NCI-H345 treated with DMSO at 0.1 percent for 48 hours (cell line): Measurements from ENCODE around the gene C5orf47.

Experiments used
- DNase-seq: peaks from one replicate; lab custom pipeline; 2025; ENCODE audit not compliant: unreplicated experiment; lab: John Stamatoyannopoulos, UW

C5orf47 gene

DNA sequence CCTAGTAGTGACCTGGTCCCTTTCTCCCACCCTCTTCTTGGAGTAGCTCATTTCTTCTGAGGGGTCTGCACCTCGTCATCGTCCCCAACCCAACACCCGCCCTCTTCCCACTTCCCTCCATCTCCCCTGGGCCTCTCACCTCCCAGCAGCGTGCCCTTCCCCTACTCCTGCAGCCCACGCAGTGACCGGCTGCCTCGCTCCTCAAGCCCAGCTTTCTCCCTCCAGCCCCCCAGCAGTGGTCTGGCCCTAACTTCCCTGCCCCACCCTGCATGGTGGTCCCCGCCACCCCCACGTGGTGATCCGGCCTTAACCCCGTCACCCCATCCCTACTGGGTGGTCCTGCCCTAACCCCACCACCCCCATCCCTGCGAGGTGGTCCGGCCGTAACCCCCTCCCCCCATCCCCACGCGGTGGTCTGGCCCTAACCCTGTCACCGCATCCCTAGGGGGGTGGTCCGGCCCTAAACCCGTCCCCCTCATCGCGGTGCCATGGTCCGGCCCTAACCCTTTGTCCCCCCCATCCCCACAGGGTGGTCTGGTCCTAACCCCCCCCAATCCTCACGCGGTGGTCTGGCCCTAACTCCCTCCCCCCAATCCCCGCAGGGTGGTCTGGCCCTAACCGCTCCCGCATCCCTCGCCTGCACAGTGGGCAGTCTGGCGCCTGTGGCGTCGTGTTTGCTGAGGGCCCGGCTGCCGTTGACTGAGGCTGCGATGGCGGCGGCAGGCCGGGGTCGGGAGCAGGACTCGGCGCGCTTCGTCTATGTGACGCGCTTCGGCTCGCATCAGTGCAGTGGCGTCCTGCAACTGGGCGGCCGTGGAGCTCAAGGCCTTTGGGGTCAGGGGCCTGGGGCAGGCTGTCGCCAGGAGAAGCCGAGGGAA is at the start of gene C5orf47:
Gene C5orf47 (plus strand): TSS at position 617 of the 878 bp plus-strand sequence. CDS start 94 bp downstream, at position 711.
- DNase-seq: no peak

- DNase-seq: no peak
Measured at GRCh38 chr5:173940269-173940668, 48.7 kb upstream of the C5orf47 start.

GRCh38 chr5:173941102-173941501 is 47.9 kb upstream of the C5orf47 start:
- DNase-seq: no peak

- no peak for DNase-seq
Measured at GRCh38 chr5:173941758-173942401, 47.1 kb upstream of the C5orf47 start.

DNA sequence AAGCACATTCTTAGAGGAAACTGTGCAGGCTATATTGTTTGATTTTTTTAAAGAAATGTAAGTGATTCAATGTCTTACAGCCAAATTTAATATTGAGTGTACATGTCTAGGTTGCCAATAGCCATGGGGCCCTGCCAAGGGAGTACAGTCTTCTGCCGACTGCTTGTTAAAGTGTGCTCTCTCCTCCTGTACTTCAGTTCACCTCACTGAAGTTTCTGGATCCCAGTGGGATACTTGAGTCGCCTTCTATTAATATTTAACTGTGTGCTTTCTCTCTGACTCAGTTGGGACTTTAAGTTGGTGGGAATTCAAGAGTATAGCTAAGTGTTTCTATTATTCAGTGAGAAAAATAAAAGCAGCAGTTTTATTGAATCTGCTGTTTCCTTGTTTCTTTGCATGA is 44.5 kb upstream of the C5orf47 start:
- no peak for DNase-seq

DNA sequence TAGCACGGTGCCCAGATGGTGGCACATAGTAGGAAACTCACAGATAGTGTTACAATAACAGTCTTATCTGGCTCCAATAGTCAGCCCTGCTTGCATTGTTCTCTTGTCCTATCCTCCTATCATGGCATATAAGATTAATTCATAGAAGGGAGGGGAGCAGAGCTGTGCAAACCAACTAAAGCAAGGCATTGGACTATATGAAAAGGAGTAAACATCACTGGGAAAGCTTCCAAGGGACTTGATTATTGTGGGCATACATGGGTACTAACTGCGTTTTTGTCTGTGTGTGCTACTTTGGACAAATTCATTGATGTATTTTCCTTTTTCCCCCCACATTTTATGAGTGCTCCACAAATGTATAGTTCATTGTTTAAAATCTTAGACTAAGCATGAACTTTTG is 43.8 kb upstream of the C5orf47 start:
- no peak for DNase-seq

- DNase-seq: no peak
Measured at GRCh38 chr5:173946323-173946722, 42.6 kb upstream of the C5orf47 start.

GRCh38 chr5:173950829-173951228 is 38.1 kb upstream of the C5orf47 start:
- no peak for DNase-seq

GRCh38 chr5:173953528-173954090 is 35.4 kb upstream of the C5orf47 start:
- no peak for DNase-seq

- DNase-seq: no peak
Measured at GRCh38 chr5:173954671-173955521, 34.1 kb upstream of the C5orf47 start.

DNA sequence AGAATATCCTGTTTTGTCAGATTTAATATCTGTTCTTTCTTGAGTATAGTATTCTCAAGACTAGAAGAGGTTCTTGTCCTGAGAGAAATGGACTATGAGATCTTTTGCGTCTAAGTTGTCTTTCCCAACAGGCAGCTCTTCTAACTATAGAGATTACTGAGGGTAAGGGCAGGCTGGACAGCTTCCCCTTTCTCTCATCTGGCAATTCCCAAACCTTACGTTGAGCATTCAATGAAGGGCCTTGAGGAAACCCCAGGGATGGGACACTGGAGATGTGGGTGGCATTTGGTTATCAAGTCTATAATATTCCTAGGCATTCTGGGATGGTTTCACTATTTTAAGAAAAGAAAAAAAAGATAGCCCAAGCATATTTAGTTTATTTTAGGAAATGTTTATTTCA is 28.0 kb upstream of the C5orf47 start:
- DNase-seq: no peak

- no peak for DNase-seq
Measured at GRCh38 chr5:173961418-173961817, 27.6 kb upstream of the C5orf47 start.

- DNase-seq: no peak
Measured at GRCh38 chr5:173962436-173962972, 26.5 kb upstream of the C5orf47 start.

DNA sequence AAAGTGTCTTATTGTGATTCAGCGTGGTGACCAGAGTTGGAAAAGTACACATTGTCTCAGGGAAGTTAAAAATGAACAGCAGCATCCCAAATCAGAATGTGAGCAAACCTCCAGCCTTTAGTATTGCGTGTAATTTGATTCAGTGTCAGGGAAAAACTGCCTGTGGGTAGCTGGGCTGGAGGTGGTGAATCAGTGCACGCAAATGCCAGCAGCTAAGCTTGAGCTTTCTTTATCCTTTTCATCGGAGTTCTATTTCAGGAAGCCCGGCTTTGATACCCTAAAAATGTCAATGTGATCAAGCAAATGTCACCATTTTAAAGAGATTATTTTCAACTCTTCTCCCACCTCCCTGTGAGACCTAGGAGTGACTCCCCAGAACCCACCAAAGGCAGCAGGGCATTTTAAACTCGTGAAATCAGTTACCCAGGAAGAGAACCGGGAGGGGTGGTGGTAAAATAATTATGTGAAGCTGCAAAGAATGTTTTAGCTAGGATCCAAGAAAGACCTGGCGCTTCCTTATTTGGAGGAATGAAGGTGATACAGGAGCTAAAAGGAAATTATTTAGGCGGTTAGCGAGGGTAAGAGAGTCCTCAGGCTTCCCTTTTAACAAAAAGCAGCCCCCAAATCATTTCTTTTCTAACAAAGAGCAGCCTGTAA is 25.7 kb upstream of the C5orf47 start:
- DNase-seq: peak; percentile 23

DNA sequence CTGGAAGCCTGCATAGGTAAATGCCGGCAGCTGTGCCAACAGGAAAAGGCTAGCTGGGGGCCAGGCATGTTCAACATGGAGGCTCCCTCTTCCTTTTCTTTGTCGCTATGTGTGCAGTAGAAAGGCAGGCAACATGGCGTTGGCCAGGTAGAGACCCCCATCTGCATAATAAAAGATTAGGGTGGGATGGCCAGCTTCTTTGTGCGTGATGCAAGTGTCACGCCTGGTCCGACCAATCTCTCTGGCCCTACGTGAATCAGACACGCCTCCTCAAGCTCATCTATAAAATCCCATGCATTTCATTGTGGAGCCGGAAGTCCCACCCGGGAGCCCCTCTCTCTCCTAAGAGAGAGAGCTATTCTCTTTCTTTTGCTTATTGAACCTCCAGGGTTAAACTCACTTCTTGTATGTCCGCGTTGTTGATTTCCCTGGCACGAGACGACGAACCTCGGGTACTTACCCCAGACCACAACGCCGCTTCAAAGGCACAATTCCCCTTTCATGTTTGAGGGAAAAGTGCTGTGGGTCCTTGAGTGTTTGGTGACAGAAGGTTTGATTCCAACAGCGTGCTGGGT is 25.0 kb upstream of the C5orf47 start:
- DNase-seq: peak; percentile 92

GRCh38 chr5:173964506-173964905 is 24.5 kb upstream of the C5orf47 start:
- DNase-seq: no peak

DNA sequence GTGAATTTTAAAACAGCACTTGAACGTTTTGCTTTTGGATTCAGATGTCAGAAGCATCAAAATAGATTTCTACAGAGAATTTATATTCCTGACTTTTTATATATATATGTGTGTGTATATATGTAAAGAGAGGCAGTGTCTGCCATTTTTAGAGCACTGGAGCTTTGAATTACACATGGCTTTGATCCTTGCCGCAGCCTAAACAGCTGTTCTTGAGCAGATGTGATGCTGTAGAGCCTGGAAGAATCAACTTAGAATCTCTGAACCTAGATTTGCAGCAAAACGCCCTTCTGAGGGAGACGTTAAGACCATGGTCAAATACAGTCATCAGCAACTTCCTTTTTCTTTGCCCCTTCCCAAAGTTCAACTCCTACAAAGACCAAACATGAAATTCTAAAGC is 21.7 kb upstream of the C5orf47 start:
- DNase-seq: no peak

GRCh38 chr5:173968154-173968797 is 20.7 kb upstream of the C5orf47 start:
- DNase-seq: no peak
